ENCODE measurements around the gene MRPL42. TPM values are rescaled to one million over a fixed set of nuclear protein-coding genes. Genes with fewer than 3 reads are reported as not detected.
"Not testable (repeated sequence)": the region's sequence is repeated elsewhere in the genome, so short reads cannot be mapped to it uniquely, and the experiment has no call there.

Gene MRPL42
- total and polyA plus RNA-seq, 2 donors (not counting 1 experiment from before 2014, with no cell fraction given), result 31.5 to 45.2 TPM

GRCh38 chr12:93483151-93483807, 16.0 kb downstream of the MRPL42 start:
- no peak overlapping the region for H3K27ac Mint-ChIP-seq
- CTCF ChIA-PET, result interaction anchor here (1.2 to 2.6 kb wide), 2 partner anchors 19 to 619 kb away, joined by 4 to 9 read pairs; no protein-coding TSS in a partner anchor
- no CpG with 5 or more reads among the region's 4 CpGs for WGBS (ENCODE audit: insufficient coverage)
- no peaks in the 10 kb centered on the region for H3K9me3 Mint-ChIP-seq (ENCODE audit: insufficient read depth)
- no peaks in the 10 kb centered on the region for H3K4me1 Mint-ChIP-seq
- Histone ChIP-seq H3K27ac (ENCODE audit: low read length in 2 of 2) (no peak overlapping the region), H3K36me3 (replicated peaks in 1 of 2; ENCODE audit: control extremely low read depth in 1 of 2, control insufficient read depth in 1 of 2, extremely low read depth in 1 of 2, insufficient read depth in 2 of 2, low read length in 1 of 2) (peaks cover 13 to 67% of the 10 kb centered on the region in 2 experiments), H3K9ac (ENCODE audit: low read length) (no peak overlapping the region), H3K4me2 (replicated peaks; ENCODE audit: low read depth, low read length, poor library complexity, severe bottlenecking) (no peak overlapping the region), H3K4me1 (ENCODE audit: control insufficient read depth in 2 of 2, insufficient read depth in 2 of 2, low read length in 2 of 2) (no peaks in the 10 kb centered on the region), H3K27me3 (replicated peaks in 1 of 4; ENCODE audit: control extremely low read depth in 1 of 4, control insufficient read depth in 3 of 4, insufficient read depth in 4 of 4, low read length in 3 of 4) (no peaks in the 10 kb centered on the region), H3K4me3 (ENCODE audit: control extremely low read depth in 1 of 5, extremely low read depth in 1 of 5, insufficient read depth in 1 of 5, low read depth in 2 of 5, low read length in 4 of 5) (no peak overlapping the region), H3K79me2 (ENCODE audit: control insufficient read depth, insufficient read depth, low read length) (no peaks in the 10 kb centered on the region), H2AFZ (ENCODE audit: insufficient read depth, low read depth, low read length, poor library complexity, severe bottlenecking) (no peak overlapping the region), H3K9me3 (ENCODE audit: control extremely low read depth in 1 of 3, control insufficient read depth in 2 of 3, insufficient read depth in 1 of 3, low read length in 2 of 3) (no peaks in the 10 kb centered on the region), H4K20me1 (ENCODE audit: control insufficient read depth, insufficient read depth, low read length, poor library complexity, severe bottlenecking) (no peaks in the 10 kb centered on the region)
- POLR2A ChIA-PET, result no interaction called here
- TF ChIP-seq EZH2 (IDR thresholded peaks at IDR 0.05; ENCODE audit: borderline replicate concordance, insufficient read depth, low read depth, low read length, poor library complexity, severe bottlenecking) (no peak), CTCF (IDR thresholded peaks at IDR 0.05) (no peak)
- no peak overlapping the region for H3K4me3 Mint-ChIP-seq
- intact Hi-C loops (cut with micrococcal nuclease), result loop anchor here (10.0 kb wide), 1 partner anchor 698 kb away; no protein-coding TSS in a partner anchor
- ATAC-seq (ENCODE audit: low read depth) (no peak), DNase-seq (no peak)
- no peaks in the 10 kb centered on the region for H3K27me3 Mint-ChIP-seq

- DNase-seq, result no peak
- H3K9ac ChIP-seq (ENCODE audit: low read length), result no peak overlapping the region
- intact Hi-C loops (cut with micrococcal nuclease), result loop anchor here (10.0 kb wide), 1 partner anchor 700 kb away; no protein-coding TSS in a partner anchor
- H3K36me3 ChIP-seq (replicated peaks in 1 of 2; ENCODE audit: control extremely low read depth in 1 of 2, control insufficient read depth in 1 of 2, extremely low read depth in 1 of 2, insufficient read depth in 2 of 2, low read length in 1 of 2), result peaks cover 8 to 68% of the 10 kb centered on the region in 2 experiments
- no peak overlapping the region for H2AFZ ChIP-seq (ENCODE audit: insufficient read depth, low read depth, low read length, poor library complexity, severe bottlenecking)
- no peaks in the 10 kb centered on the region for H3K4me1 ChIP-seq (ENCODE audit: control insufficient read depth in 2 of 2, insufficient read depth in 2 of 2, low read length in 2 of 2)
- ChIA-PET CTCF (interaction anchor here (1.2 kb wide), 1 partner anchor 18 kb away, joined by 4 read pairs; no protein-coding TSS in a partner anchor), POLR2A (no interaction called here)
- H4K20me1 ChIP-seq (ENCODE audit: control insufficient read depth, insufficient read depth, low read length, poor library complexity, severe bottlenecking), result no peaks in the 10 kb centered on the region
- H3K27me3 ChIP-seq (replicated peaks in 1 of 4; ENCODE audit: control extremely low read depth in 1 of 4, control insufficient read depth in 3 of 4, insufficient read depth in 4 of 4, low read length in 3 of 4), result no peaks in the 10 kb centered on the region
- H3K4me3 ChIP-seq (ENCODE audit: control extremely low read depth in 1 of 5, extremely low read depth in 1 of 5, insufficient read depth in 1 of 5, low read depth in 2 of 5, low read length in 4 of 5), result no peak overlapping the region
- 90% methylated on average over 3 of the region's 8 CpGs for WGBS (ENCODE audit: insufficient coverage)
- Mint-ChIP-seq H3K27ac (no peak overlapping the region), H3K4me1 (no peaks in the 10 kb centered on the region), H3K4me3 (no peak overlapping the region), H3K27me3 (no peaks in the 10 kb centered on the region), H3K9me3 (ENCODE audit: insufficient read depth) (no peaks in the 10 kb centered on the region)
- no peak overlapping the region for H3K27ac ChIP-seq (ENCODE audit: low read length in 2 of 2)
- no peaks in the 10 kb centered on the region for H3K79me2 ChIP-seq (ENCODE audit: control insufficient read depth, insufficient read depth, low read length)
- H3K4me2 ChIP-seq (replicated peaks; ENCODE audit: low read depth, low read length, poor library complexity, severe bottlenecking), result no peak overlapping the region
- no peak for TF ChIP-seq CTCF (IDR thresholded peaks at IDR 0.05)
- no peak for TF ChIP-seq EZH2 (IDR thresholded peaks at IDR 0.05; ENCODE audit: borderline replicate concordance, insufficient read depth, low read depth, low read length, poor library complexity, severe bottlenecking)
- no peaks in the 10 kb centered on the region for H3K9me3 ChIP-seq (ENCODE audit: control extremely low read depth in 1 of 3, control insufficient read depth in 2 of 3, insufficient read depth in 1 of 3, low read length in 2 of 3)
- no peak for ATAC-seq (ENCODE audit: low read depth)
Measured at GRCh38 chr12:93484315-93484981, 17.1 kb downstream of the MRPL42 start.

GRCh38 chr12:93492808-93493207, 25.5 kb downstream of the MRPL42 start:
- no CpG with 5 or more reads among the region's 1 CpG for WGBS (ENCODE audit: insufficient coverage)
- H3K79me2 ChIP-seq (ENCODE audit: control insufficient read depth, insufficient read depth, low read length); DNase-seq; POLR2A ChIA-PET; H3K4me1 ChIP-seq (ENCODE audit: control insufficient read depth in 2 of 2, insufficient read depth in 2 of 2, low read length in 2 of 2); H3K4me1 Mint-ChIP-seq; H4K20me1 ChIP-seq (ENCODE audit: control insufficient read depth, insufficient read depth, low read length, poor library complexity, severe bottlenecking); H3K9ac ChIP-seq (ENCODE audit: low read length); intact Hi-C loops (cut with micrococcal nuclease); H3K4me2 ChIP-seq (replicated peaks; ENCODE audit: low read depth, low read length, poor library complexity, severe bottlenecking); CTCF ChIA-PET; H2AFZ ChIP-seq (ENCODE audit: insufficient read depth, low read depth, low read length, poor library complexity, severe bottlenecking); ATAC-seq (ENCODE audit: low read depth); H3K9me3 ChIP-seq (ENCODE audit: control extremely low read depth in 1 of 3, control insufficient read depth in 2 of 3, insufficient read depth in 1 of 3, low read length in 2 of 3); H3K27me3 ChIP-seq (replicated peaks in 1 of 4; ENCODE audit: control extremely low read depth in 1 of 4, control insufficient read depth in 3 of 4, insufficient read depth in 4 of 4, low read length in 3 of 4); H3K27ac ChIP-seq (ENCODE audit: low read length in 2 of 2); H3K4me3 Mint-ChIP-seq; H3K4me3 ChIP-seq (ENCODE audit: control extremely low read depth in 1 of 5, extremely low read depth in 1 of 5, insufficient read depth in 1 of 5, low read depth in 2 of 5, low read length in 4 of 5); H3K27me3 Mint-ChIP-seq; H3K27ac Mint-ChIP-seq; H3K9me3 Mint-ChIP-seq (ENCODE audit: insufficient read depth): not testable (repeated sequence)
- H3K36me3 ChIP-seq (replicated peaks in 1 of 2; ENCODE audit: control extremely low read depth in 1 of 2, control insufficient read depth in 1 of 2, extremely low read depth in 1 of 2, insufficient read depth in 2 of 2, low read length in 1 of 2), result peaks cover 4 to 55% of the 10 kb centered on the region in 2 experiments
